SK-N-SH (cell line): Measurements from ENCODE around the gene CDC27. TPM values are rescaled to one million over a fixed set of nuclear protein-coding genes. Genes with fewer than 3 reads are reported as not detected.

ENCODE experiments used
- CTCF ChIA-PET: fragments of 300-600, 350-600 bp; formaldehyde crosslinking; extraction: SDS; loops from one replicate; lab custom pipeline; 2021; lab: Yijun Ruan, JAX
- POLR2A ChIA-PET: fragments of 350-600 bp; sonication (Branson Sonifier 250); formaldehyde crosslinking; extraction: SDS; loops from one replicate; lab custom pipeline; 2020; ENCODE audit warnings: antibody characterized with exemption, inconsistent platforms; lab: Yijun Ruan, JAX
- DNase-seq: peaks from one replicate; pipeline ENCODE4 v3.0.0; 2012
- H2AFZ ChIP-seq: fragments of 200-600 bp; sonication (generic); 2 replicates; pipeline ENCODE4 v1.8.1; 2016; ENCODE audit warnings: antibody characterized with exemption, mild to moderate bottlenecking, low read depth
- H3F3A ChIP-seq: fragments of 200-600 bp; sonication (generic); replicated peaks from 2 replicates; pipeline ENCODE3; 2016; ENCODE audit warnings: antibody characterized with exemption, mild to moderate bottlenecking; ENCODE audit not compliant: insufficient read depth
- H3K27ac ChIP-seq, 2 experiments: fragments of 200-500 bp in 1 of 2; fragments of 200-600 bp in 1 of 2; sonication (Bioruptor generic) in 1 of 2; sonication (generic), shearing (Covaris generic) in 1 of 2; 2 replicates each; pipeline versions ENCODE4 v1.5.1 to v1.6.1; 2014 to 2016; ENCODE audit warnings: low read depth in 2 of 2, inconsistent platforms in 1 of 2, low read length in 1 of 2, mild to moderate bottlenecking in 1 of 2, mixed read lengths in 1 of 2
- H3K27me3 ChIP-seq: fragments of 200-600 bp; sonication (generic), shearing (Covaris generic); 2 replicates; pipeline ENCODE4 v1.6.1; 2016; ENCODE audit warnings: mixed run types; ENCODE audit not compliant: insufficient read depth
- H3K36me3 ChIP-seq, 2 experiments: fragments of 200-500 bp in 1 of 2; fragments of 200-600 bp in 1 of 2; sonication (Bioruptor generic) in 1 of 2; sonication (generic) in 1 of 2; replicated peaks in 1 of 2; 2 replicates each; pipeline versions ENCODE3 to v1.5.1; 2014 to 2016; ENCODE audit warnings: low read length in 1 of 2, mild to moderate bottlenecking in 1 of 2; ENCODE audit not compliant: insufficient read depth in 2 of 2, control insufficient read depth in 1 of 2
- H3K4me1 ChIP-seq, 2 experiments: fragments of 200-500 bp in 1 of 2; fragments of 200-600 bp in 1 of 2; sonication (Bioruptor generic) in 1 of 2; sonication (generic), shearing (Covaris generic) in 1 of 2; 2 replicates each; pipeline versions ENCODE4 v1.5.1 to v1.6.1; 2014 to 2016; ENCODE audit warnings: low read depth in 1 of 2, low read length in 1 of 2, mixed run types in 1 of 2; ENCODE audit not compliant: insufficient read depth in 2 of 2, control insufficient read depth in 1 of 2
- H3K4me2 ChIP-seq: fragments of 200-600 bp; sonication (generic), shearing (Covaris generic); 2 replicates; pipeline ENCODE4 v1.6.1; 2017; ENCODE audit warnings: mixed run types
- H3K4me3 ChIP-seq, 2 experiments: fragments of 200-500 bp in 1 of 2; fragments of 200-600 bp in 1 of 2; sonication (Bioruptor generic) in 1 of 2; sonication (generic), shearing (Covaris generic) in 1 of 2; 2 replicates each; pipeline versions ENCODE4 v1.5.1 to v1.8.1; 2014 to 2016; ENCODE audit warnings: low read depth in 2 of 2, inconsistent platforms in 1 of 2, low read length in 1 of 2, mild to moderate bottlenecking in 1 of 2, mixed read lengths in 1 of 2, moderate library complexity in 1 of 2
- H3K79me2 ChIP-seq: fragments of 200-600 bp; sonication (generic); 2 replicates; pipeline ENCODE4 v1.8.1; 2017; ENCODE audit warnings: mild to moderate bottlenecking; ENCODE audit not compliant: insufficient read depth
- H3K9ac ChIP-seq: fragments of 200-600 bp; sonication (generic); 2 replicates; pipeline ENCODE4 v1.6.1; 2017; ENCODE audit warnings: mixed run types
- H3K9me2 ChIP-seq: fragments of 200-600 bp; sonication (generic); 2 replicates; pipeline ENCODE4 v1.6.1; 2017; ENCODE audit warnings: mixed run types
- H3K9me3 ChIP-seq: fragments of 200-600 bp; sonication (generic); 2 replicates; pipeline ENCODE4 v1.6.1; 2017; ENCODE audit warnings: mixed run types, mild to moderate bottlenecking, moderate library complexity
- H4K20me1 ChIP-seq: fragments of 200-600 bp; sonication (generic); 2 replicates; pipeline ENCODE4 v1.6.1; 2017; ENCODE audit warnings: mild to moderate bottlenecking, mixed run types; ENCODE audit not compliant: insufficient read depth
- CHD2 ChIP-seq: fragments of 150-350 bp; IDR thresholded peaks from 2 replicates; pipeline ENCODE4 v1.6.1; 2018; ENCODE audit warnings: low read length; ENCODE audit not compliant: partially characterized antibody
- FOSL2 ChIP-seq: IDR thresholded peaks from 2 replicates; pipeline ENCODE4 v1.4.0; 2012; ENCODE audit warnings: low read depth, mild to moderate bottlenecking, moderate library complexity, borderline replicate concordance
- FOXJ3 ChIP-seq: sonication (generic); formaldehyde crosslinking; IDR thresholded peaks from 2 replicates; pipeline ENCODE4 v1.5.1; 2020; ENCODE audit warnings: mild to moderate bottlenecking, missing genetic modification reagents
- FOXM1 ChIP-seq: IDR thresholded peaks from 2 replicates; pipeline ENCODE4 v1.4.0; 2012; ENCODE audit warnings: low read depth, mild to moderate bottlenecking
- JUND ChIP-seq: IDR thresholded peaks from 2 replicates; pipeline ENCODE4 v1.4.0; 2012
- MXI1 ChIP-seq: IDR thresholded peaks from 2 replicates; pipeline ENCODE4 v1.6.1; 2012; ENCODE audit warnings: mild to moderate bottlenecking, low read depth, low read length, improper control_type of control experiment
- NFIC ChIP-seq: IDR thresholded peaks from 2 replicates; pipeline ENCODE4 v1.4.0; 2012; ENCODE audit warnings: borderline replicate concordance
- NRF1 ChIP-seq: IDR thresholded peaks from 2 replicates; pipeline ENCODE4 v1.6.1; 2012; ENCODE audit warnings: low read depth, mild to moderate bottlenecking, low read length
- POLR2AphosphoS5 ChIP-seq: IDR thresholded peaks from 2 replicates; pipeline ENCODE4 v1.6.1; 2012; ENCODE audit warnings: low read depth, low read length
- RFX5 ChIP-seq: IDR thresholded peaks from 2 replicates; pipeline ENCODE4 v1.6.1; 2012; ENCODE audit warnings: mild to moderate bottlenecking, improper control_type of control experiment, low read length
- RXRA ChIP-seq: IDR thresholded peaks from 2 replicates; pipeline ENCODE4 v1.4.0; 2012; ENCODE audit warnings: low read depth, mild to moderate bottlenecking, borderline replicate concordance
- SMC3 ChIP-seq: IDR thresholded peaks from 2 replicates; pipeline ENCODE4 v1.6.1; 2012; ENCODE audit warnings: low read depth, low read length, improper control_type of control experiment
- TAF1 ChIP-seq: IDR thresholded peaks from 2 replicates; pipeline ENCODE4 v1.6.1; 2012; ENCODE audit warnings: low read depth, mild to moderate bottlenecking, low read length, moderate library complexity, borderline replicate concordance
- TEAD4 ChIP-seq: IDR thresholded peaks from 2 replicates; pipeline ENCODE4 v1.4.0; 2012; ENCODE audit warnings: mild to moderate bottlenecking, borderline replicate concordance; ENCODE audit not compliant: insufficient read depth
- WGBS: methylation state at CpG from one replicate; pipeline ENCODE4 v1.1.6; 2017; ENCODE audit warnings: low lambda C conversion rate; 5-methylcytosine and 5-hydroxymethylcytosine counted together
- polyA plus RNA-seq, 3 experiments: library from polyadenylated mRNA; depleted of rRNA; stranded (reverse); fragments of >200 nt; gene quantifications; 2 replicates each; pipeline ENCODE4 v1.2.3, GENCODE V29; 2012
- TF ChIP-seq, protein P1 (sequence below): IDR thresholded peaks from 2 replicates; pipeline ENCODE4; 2012
- TF ChIP-seq, protein P2 (sequence below): fragments of 150-350 bp; IDR thresholded peaks from 2 replicates; pipeline ENCODE4 v1.6.1; 2016; ENCODE audit warnings: mild to moderate bottlenecking, low read depth, low read length
- TF ChIP-seq, protein P3 (sequence below): IDR thresholded peaks from 2 replicates; pipeline ENCODE4 v1.4.0; 2012; ENCODE audit warnings: low read depth, borderline replicate concordance
- TF ChIP-seq, protein P4 (sequence below): IDR thresholded peaks from 2 replicates; pipeline ENCODE4 v1.4.0; 2012; ENCODE audit warnings: low read depth

The CDC27 gene
- polyA plus RNA-seq, 1 of the 3 experiments (the other 2 are of a cell fraction), result 44.3 TPM

DNA sequence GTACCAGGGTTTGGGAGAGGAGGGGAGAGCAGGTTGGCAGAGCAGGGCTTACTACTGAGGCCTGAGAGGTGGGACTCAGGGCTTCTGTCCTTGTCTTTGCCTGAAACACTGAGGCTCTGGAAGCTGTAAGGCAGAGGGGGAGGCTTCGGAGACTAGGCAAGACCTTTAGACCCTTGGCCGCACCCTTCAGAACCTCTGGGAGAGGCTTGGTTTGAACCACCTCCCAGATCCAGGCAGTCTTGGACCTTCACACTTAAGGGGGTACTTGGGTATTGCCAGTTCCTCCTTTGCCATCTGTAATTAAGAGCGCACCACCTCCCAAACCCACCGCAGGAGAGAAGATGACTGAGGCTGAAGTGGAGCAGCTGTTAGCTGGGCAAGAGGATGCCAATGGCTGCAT is 33.0 kb upstream of the CDC27 start:
- H3K4me2 ChIP-seq, result no peak overlapping the region
- CTCF ChIA-PET, result interaction anchor here (2.2 to 8.6 kb wide), 2 partner anchors 12 to 94 kb away, joined by 5 to 57 read pairs; no protein-coding TSS in a partner anchor
- peaks cover 4 to 17% of the 10 kb centered on the region in 2 experiments; a peak in 2 of 4 replicates for H3K4me1 ChIP-seq

DNA sequence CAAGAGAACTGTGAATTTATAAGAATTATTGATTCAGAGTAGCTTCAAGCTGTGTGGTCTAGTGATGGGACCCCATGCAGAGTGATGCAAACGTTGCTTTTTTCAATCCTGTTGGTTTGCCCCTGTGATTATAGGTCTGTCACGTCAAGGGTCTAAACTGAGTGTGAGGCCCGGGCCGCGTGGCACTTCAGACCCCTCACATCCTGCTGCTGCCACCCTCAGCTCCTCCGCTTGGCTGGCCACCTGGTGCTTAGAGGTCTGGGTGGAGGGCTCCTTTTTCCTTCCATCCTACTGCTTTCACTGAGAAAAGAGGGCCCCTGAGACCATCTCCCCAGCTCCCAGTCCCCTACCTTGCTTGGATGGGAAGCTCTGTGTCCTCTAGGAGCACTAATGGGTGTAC is 32.1 kb upstream of the CDC27 start:
- H3K27me3 ChIP-seq, result no peaks in the 10 kb centered on the region
- H3K9me2 ChIP-seq, result no peaks in the 10 kb centered on the region
- no peak overlapping the region for H3K4me2 ChIP-seq
- no peak overlapping the region for H3K4me3 ChIP-seq
- H2AFZ ChIP-seq, result no peak overlapping the region
- no peak overlapping the region for H3K9ac ChIP-seq
- H3K4me1 ChIP-seq, result peaks cover 4 to 17% of the 10 kb centered on the region in 2 experiments; a peak in 2 of 4 replicates
- WGBS, result 86% methylated on average over 6 of the region's 6 CpGs
- H3K9me3 ChIP-seq, result no peaks in the 10 kb centered on the region
- DNase-seq, result no peak
- no peak overlapping the region for H3K27ac ChIP-seq
- ChIA-PET CTCF (interaction anchor here (0.8 to 8.6 kb wide), 5 partner anchors 8 to 395 kb away, joined by 3 to 57 read pairs (median 7); no protein-coding TSS in a partner anchor), POLR2A (no interaction called here)
- peaks cover 13% of the 10 kb centered on the region for H3F3A ChIP-seq
- H3K79me2 ChIP-seq, result no peaks in the 10 kb centered on the region
- no peaks in the 10 kb centered on the region for H3K36me3 ChIP-seq
- H4K20me1 ChIP-seq, result no peaks in the 10 kb centered on the region
- no peak for TF ChIP-seq FOXM1
- no peak for TF ChIP-seq CHD2
- TF ChIP-seq NRF1, result no peak
- TF ChIP-seq, protein P1, sequence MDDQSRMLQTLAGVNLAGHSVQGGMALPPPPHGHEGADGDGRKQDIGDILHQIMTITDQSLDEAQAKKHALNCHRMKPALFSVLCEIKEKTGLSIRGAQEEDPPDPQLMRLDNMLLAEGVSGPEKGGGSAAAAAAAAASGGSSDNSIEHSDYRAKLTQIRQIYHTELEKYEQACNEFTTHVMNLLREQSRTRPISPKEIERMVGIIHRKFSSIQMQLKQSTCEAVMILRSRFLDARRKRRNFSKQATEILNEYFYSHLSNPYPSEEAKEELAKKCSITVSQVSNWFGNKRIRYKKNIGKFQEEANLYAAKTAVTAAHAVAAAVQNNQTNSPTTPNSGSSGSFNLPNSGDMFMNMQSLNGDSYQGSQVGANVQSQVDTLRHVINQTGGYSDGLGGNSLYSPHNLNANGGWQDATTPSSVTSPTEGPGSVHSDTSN, result no peak
- no peak for TF ChIP-seq MXI1
- no peak for TF ChIP-seq NFIC
- TF ChIP-seq, protein P2, sequence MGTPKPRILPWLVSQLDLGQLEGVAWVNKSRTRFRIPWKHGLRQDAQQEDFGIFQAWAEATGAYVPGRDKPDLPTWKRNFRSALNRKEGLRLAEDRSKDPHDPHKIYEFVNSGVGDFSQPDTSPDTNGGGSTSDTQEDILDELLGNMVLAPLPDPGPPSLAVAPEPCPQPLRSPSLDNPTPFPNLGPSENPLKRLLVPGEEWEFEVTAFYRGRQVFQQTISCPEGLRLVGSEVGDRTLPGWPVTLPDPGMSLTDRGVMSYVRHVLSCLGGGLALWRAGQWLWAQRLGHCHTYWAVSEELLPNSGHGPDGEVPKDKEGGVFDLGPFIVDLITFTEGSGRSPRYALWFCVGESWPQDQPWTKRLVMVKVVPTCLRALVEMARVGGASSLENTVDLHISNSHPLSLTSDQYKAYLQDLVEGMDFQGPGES, result no peak
- no peak for TF ChIP-seq TAF1
- TF ChIP-seq POLR2AphosphoS5, result no peak
- TF ChIP-seq FOSL2, result no peak
- no peak for TF ChIP-seq RFX5
- TF ChIP-seq JUND, result no peak

More for the DNA sequence above, 33.0 kb upstream of the CDC27 start:
- Histone ChIP-seq H3K27me3 (no peaks in the 10 kb centered on the region), H3K27ac (no peak overlapping the region), H3K9me2 (no peaks in the 10 kb centered on the region), H2AFZ (no peak overlapping the region), H3K9me3 (no peaks in the 10 kb centered on the region), H3F3A (peaks cover 15% of the 10 kb centered on the region), H3K36me3 (no peaks in the 10 kb centered on the region), H3K79me2 (no peaks in the 10 kb centered on the region), H4K20me1 (no peaks in the 10 kb centered on the region), H3K4me3 (no peak overlapping the region), H3K9ac (no peak overlapping the region)
- POLR2A ChIA-PET, result no interaction called here
- 88% methylated on average over 4 of the region's 4 CpGs for WGBS
- no peak for DNase-seq
- TF ChIP-seq, protein P1, result no peak
- TF ChIP-seq SMC3 (no peak), FOXJ3 (CRISPR knock-in tag) (no peak), RXRA (no peak), NFIC (no peak), JUND (no peak), CHD2 (no peak), POLR2AphosphoS5 (no peak), TEAD4 (no peak), FOSL2 (no peak)
- TF ChIP-seq, protein P3, sequence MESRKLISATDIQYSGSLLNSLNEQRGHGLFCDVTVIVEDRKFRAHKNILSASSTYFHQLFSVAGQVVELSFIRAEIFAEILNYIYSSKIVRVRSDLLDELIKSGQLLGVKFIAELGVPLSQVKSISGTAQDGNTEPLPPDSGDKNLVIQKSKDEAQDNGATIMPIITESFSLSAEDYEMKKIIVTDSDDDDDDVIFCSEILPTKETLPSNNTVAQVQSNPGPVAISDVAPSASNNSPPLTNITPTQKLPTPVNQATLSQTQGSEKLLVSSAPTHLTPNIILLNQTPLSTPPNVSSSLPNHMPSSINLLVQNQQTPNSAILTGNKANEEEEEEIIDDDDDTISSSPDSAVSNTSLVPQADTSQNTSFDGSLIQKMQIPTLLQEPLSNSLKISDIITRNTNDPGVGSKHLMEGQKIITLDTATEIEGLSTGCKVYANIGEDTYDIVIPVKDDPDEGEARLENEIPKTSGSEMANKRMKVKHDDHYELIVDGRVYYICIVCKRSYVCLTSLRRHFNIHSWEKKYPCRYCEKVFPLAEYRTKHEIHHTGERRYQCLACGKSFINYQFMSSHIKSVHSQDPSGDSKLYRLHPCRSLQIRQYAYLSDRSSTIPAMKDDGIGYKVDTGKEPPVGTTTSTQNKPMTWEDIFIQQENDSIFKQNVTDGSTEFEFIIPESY, result no peak
- TF ChIP-seq, protein P4, sequence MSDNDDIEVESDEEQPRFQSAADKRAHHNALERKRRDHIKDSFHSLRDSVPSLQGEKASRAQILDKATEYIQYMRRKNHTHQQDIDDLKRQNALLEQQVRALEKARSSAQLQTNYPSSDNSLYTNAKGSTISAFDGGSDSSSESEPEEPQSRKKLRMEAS, result no peak
- TF ChIP-seq, protein P2, result no peak
